HepG2 (cell line): ENCODE measurements around the gene GSPT2. TPM values are rescaled to one million over a fixed set of nuclear protein-coding genes. Genes with fewer than 3 reads are reported as not detected.

Experiments used
- ATAC-seq: fragments of 200-7000 bp; cut with Tn5 transposase; 3 replicates; pipeline ENCODE4 v1.9.1; 2020; ENCODE audit warnings: mild to moderate bottlenecking, moderate library complexity
- BruUV-seq: library from RNA; stranded (reverse); fragments of 400-500 nt; replicated peaks from 2 replicates; lab custom pipeline; 2021; lab: Mats Ljungman, UMichigan
- CTCF ChIA-PET: fragments of 300-600 bp; formaldehyde crosslinking; extraction: SDS; loops from one replicate; lab custom pipeline; 2021; ENCODE audit warnings: low total read pairs, inconsistent platforms, low intra/inter-chr PET ratio; lab: Yijun Ruan, JAX
- POLR2A ChIA-PET: fragments of 350-600 bp; sonication (Branson Sonifier 250); formaldehyde crosslinking; loops from one replicate; lab custom pipeline; 2020; ENCODE audit warnings: antibody characterized with exemption, inconsistent platforms; lab: Yijun Ruan, JAX
- DNase-seq: peaks from one replicate; pipeline ENCODE4 v3.0.0-alpha.2; 2015; ENCODE audit warnings: low spot score
- FAIRE-seq: peaks from 3 replicates; lab custom pipeline; 2011; peaks lifted over from hg19 to GRCh38; lab: Jason Lieb, UNC
- H2AFZ ChIP-seq: one replicate; pipeline ENCODE4 v1.6.1; 2011; ENCODE audit warnings: low read length, inconsistent platforms
- H3K27ac ChIP-seq: fragments of 300-600 bp; 3 replicates; pipeline ENCODE4 v1.8.0; 2011; ENCODE audit warnings: mixed run types, mild to moderate bottlenecking, mixed read lengths, low read length, inconsistent platforms; ENCODE audit not compliant: insufficient read depth; ENCODE audit errors: extremely low read length
- H3K27me3 ChIP-seq, 2 experiments: fragments of 200-600 bp in 1 of 2; 2 replicates in 1 of 2; 3 replicates in 1 of 2; pipeline versions ENCODE4 v1.6.0 to v1.8.0; 2011; ENCODE audit warnings: low read length in 2 of 2, mild to moderate bottlenecking in 2 of 2, moderate library complexity in 2 of 2, inconsistent platforms in 1 of 2; ENCODE audit not compliant: insufficient read depth in 2 of 2, control insufficient read depth in 1 of 2
- H3K36me3 ChIP-seq, 2 experiments: fragments of 200-600 bp in 1 of 2; replicated peaks in 1 of 2; 2 replicates in 1 of 2; 3 replicates in 1 of 2; pipeline versions ENCODE4 v1.5.1 to v1.8.0; 2011; ENCODE audit warnings: low read length in 2 of 2, inconsistent platforms in 1 of 2; ENCODE audit not compliant: insufficient read depth in 2 of 2, control insufficient read depth in 1 of 2
- H3K4me1 ChIP-seq: 2 replicates; pipeline ENCODE4 v1.5.1; 2012; ENCODE audit warnings: low read length, inconsistent platforms; ENCODE audit not compliant: insufficient read depth
- H3K4me2 ChIP-seq: 2 replicates; pipeline ENCODE4 v1.6.0; 2011; ENCODE audit warnings: low read depth, low read length, inconsistent platforms
- H3K4me3 ChIP-seq, 3 experiments: fragments of 200-600 bp in 1 of 3; sonication (generic), shearing (Covaris generic) in 1 of 3; replicated peaks in 1 of 3; 2 replicates each; pipeline ENCODE4 v1.5.1; 2011 to 2016; ENCODE audit warnings: low read length in 3 of 3, inconsistent platforms in 2 of 3, low read depth in 2 of 3, mild to moderate bottlenecking in 2 of 3, control low read depth in 1 of 3, mixed read lengths in 1 of 3; ENCODE audit not compliant: insufficient read depth in 1 of 3
- H3K79me2 ChIP-seq: one replicate; pipeline ENCODE4 v1.6.1; 2011; ENCODE audit warnings: low read length, inconsistent platforms; ENCODE audit not compliant: insufficient read depth
- H3K9ac ChIP-seq: 2 replicates; pipeline ENCODE4 v1.6.0; 2011; ENCODE audit warnings: mild to moderate bottlenecking, low read depth, low read length, inconsistent platforms; ENCODE audit not compliant: insufficient read depth
- H3K9me3 ChIP-seq: 2 replicates; pipeline ENCODE4 v1.5.1; 2012; ENCODE audit warnings: mild to moderate bottlenecking, low read length
- H4K20me1 ChIP-seq: 2 replicates; pipeline ENCODE4 v1.6.0; 2011; ENCODE audit warnings: inconsistent platforms, mild to moderate bottlenecking, low read length, moderate library complexity; ENCODE audit not compliant: insufficient read depth
- EZH2 ChIP-seq: conservative IDR thresholded peaks from 2 replicates; pipeline ENCODE4 v1.6.1; 2012; ENCODE audit warnings: mild to moderate bottlenecking, low read depth, low read length, moderate library complexity
- RBFOX2 ChIP-seq: fragments of 200-400 bp; formaldehyde crosslinking; IDR thresholded peaks from 2 replicates; pipeline ENCODE4 v1.6.1; 2017; ENCODE audit warnings: low read depth, mild to moderate bottlenecking, low read length
- ZBTB38 ChIP-seq: sonication (generic); formaldehyde crosslinking; IDR thresholded peaks from 2 replicates; pipeline ENCODE4 v1.5.1; 2020; ENCODE audit warnings: mild to moderate bottlenecking, missing genetic modification reagents
- ZNF260 ChIP-seq: sonication (generic); formaldehyde crosslinking; IDR thresholded peaks from 2 replicates; pipeline ENCODE4 v1.4.0; 2020; ENCODE audit warnings: missing genetic modification reagents, low read depth, mild to moderate bottlenecking, borderline replicate concordance
- WGBS: methylation state at CpG from one replicate; pipeline ENCODE4 v1.1.6; 2017; ENCODE audit warnings: low lambda C conversion rate; 5-methylcytosine and 5-hydroxymethylcytosine counted together
- in situ Hi-C: cut with HindIII; loops from 2 replicates; pipeline ENCODE4 v1.10.0; 2017; ENCODE audit warnings: low pct_unique_long_range_greater_than_20kb; ENCODE audit not compliant: extremely low pct_ligation_motif_present
- intact Hi-C: fragments of 100-400 bp; cut with micrococcal nuclease; formaldehyde crosslinking; loops from one replicate; pipeline ENCODE4 v1.10.0; 2022; ENCODE audit not compliant: unreplicated experiment
- polyA plus RNA-seq, 8 experiments: library from polyadenylated mRNA; depleted of rRNA in 3 of 8; stranded (reverse) in 7 of 8; unstranded in 1 of 8; fragments of >200 nt; fragmentation: Illumina TruSeq in 4 of 8; extraction: Trizol in 4 of 8; gene quantifications; 2 replicates each; pipeline versions ENCODE4 v1.2.1 to v1.2.3, GENCODE V29; 2011 to 2016; ENCODE audit warnings: low read depth in 4 of 8, missing spikeins in 1 of 8, mixed read lengths in 1 of 8; ENCODE audit not compliant: insufficient read depth in 1 of 8
- total RNA-seq, 5 experiments: library from RNA; depleted of rRNA; stranded (reverse); fragments of >200 nt; fragmentation: Illumina TruSeq; extraction: Trizol; gene quantifications; 2 replicates each; pipeline ENCODE4 v1.2.3, GENCODE V29; 2016; ENCODE audit warnings: low read depth in 1 of 5

GSPT2 gene
- total and polyA plus RNA-seq, 2 of the 13 experiments (the other 11 are each of a cell fraction or from before 2014, with no cell fraction given) = not detected

DNA sequence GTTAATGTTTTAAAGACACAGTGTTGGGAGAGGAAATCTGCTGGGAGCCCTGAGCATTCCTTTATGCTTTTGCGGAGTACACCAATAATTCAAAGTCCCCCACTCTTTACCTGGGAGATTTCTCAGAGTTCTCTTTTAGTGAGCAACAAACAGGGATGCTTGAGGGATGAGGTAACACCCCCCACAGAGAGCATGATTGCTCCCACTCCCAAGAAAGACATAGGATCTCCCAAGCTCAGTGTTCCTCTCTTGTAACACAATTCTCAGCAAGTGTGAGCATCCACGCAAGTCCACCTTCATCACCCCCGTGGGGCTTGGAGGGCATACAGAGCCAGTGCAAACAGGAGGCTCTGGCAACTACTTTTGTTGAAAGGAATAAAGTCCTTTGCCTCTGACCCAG is 36.1 kb downstream of the GSPT2 start (continued):
- TF ChIP-seq ZBTB38 (CRISPR knock-in tag) = no peak
- no peak for TF ChIP-seq RBFOX2

DNA sequence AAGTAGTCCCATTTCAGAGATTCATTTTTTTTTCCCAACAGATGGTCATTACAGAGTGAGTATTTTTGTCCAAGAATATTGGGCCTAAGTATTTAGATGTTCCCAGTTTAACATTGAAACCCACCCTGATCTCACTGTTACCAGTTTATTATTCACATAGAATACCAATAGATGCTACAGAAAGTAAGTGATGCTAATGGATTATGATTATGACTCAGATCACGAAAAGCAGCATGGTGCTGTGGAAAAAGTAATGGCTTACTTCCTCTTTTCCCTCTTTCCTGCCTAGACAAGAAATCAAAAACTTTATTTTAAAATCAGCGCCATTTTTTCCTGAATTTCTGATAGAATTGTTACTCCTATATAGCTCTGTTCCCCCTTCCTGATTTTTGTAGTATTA is 51.9 kb downstream of the GSPT2 start:
- H3K36me3 ChIP-seq = no peaks in the 10 kb centered on the region
- no peak overlapping the region for H3K4me3 ChIP-seq
- no peak overlapping the region for H2AFZ ChIP-seq
- ATAC-seq (no peak), FAIRE-seq (no peak), DNase-seq (no peak)
- WGBS = 4% methylated on average over 2 of the region's 2 CpGs
- intact Hi-C loops = no loop called here
- no peaks in the 10 kb centered on the region for H3K9me3 ChIP-seq
- TF ChIP-seq ZNF260 (CRISPR knock-in tag) (no peak), EZH2 (no peak)
- ChIA-PET CTCF (no interaction called here), POLR2A (no interaction called here)
- H3K4me2 ChIP-seq = no peak overlapping the region
- H3K4me1 ChIP-seq = no peaks in the 10 kb centered on the region
- H3K79me2 ChIP-seq = no peaks in the 10 kb centered on the region
- H3K27me3 ChIP-seq = no peaks in the 10 kb centered on the region
- no peak overlapping the region for H3K27ac ChIP-seq
- BruUV-seq = no TSS peak
- in situ Hi-C loops = no loop called here
- no peaks in the 10 kb centered on the region for H4K20me1 ChIP-seq
- H3K9ac ChIP-seq = no peak overlapping the region

Other genes with a start within 250 kb of the GSPT2 start
- not detected in 2 replicates for gene NUDT11, start 246.8 kb upstream of the GSPT2 start, total RNA-seq (2016; rRNA removed; fragmentation: Illumina TruSeq; extraction: Trizol)
- gene NUDT11, start 246.8 kb upstream of the GSPT2 start, polyA plus RNA-seq (2011; rRNA removed) = not detected in 2 replicates
- not detected in 2 replicates for gene CENPVL3, start 124.5 kb upstream of the GSPT2 start, total RNA-seq (2016; rRNA removed; fragmentation: Illumina TruSeq; extraction: Trizol)
- gene CENPVL3, start 124.5 kb upstream of the GSPT2 start, polyA plus RNA-seq (2011; rRNA removed) = not detected in 2 replicates
- not detected in 2 replicates for gene CENPVL2, start 60.6 kb upstream of the GSPT2 start, total RNA-seq (2016; rRNA removed; fragmentation: Illumina TruSeq; extraction: Trizol)
- not detected in 2 replicates for gene CENPVL2, start 60.6 kb upstream of the GSPT2 start, polyA plus RNA-seq (2011; rRNA removed)
- not detected in 2 replicates for gene CENPVL1, start 32.9 kb upstream of the GSPT2 start, total RNA-seq (2016; rRNA removed; fragmentation: Illumina TruSeq; extraction: Trizol)
- not detected in 2 replicates for gene CENPVL1, start 32.9 kb upstream of the GSPT2 start, polyA plus RNA-seq (2011; rRNA removed)
- 105 and 145 TPM in 2 replicates for gene MAGED1, start 150.2 kb downstream of the GSPT2 start, total RNA-seq (2016; rRNA removed; fragmentation: Illumina TruSeq; extraction: Trizol)
- gene MAGED1, start 150.2 kb downstream of the GSPT2 start, polyA plus RNA-seq (2011; rRNA removed) = 123 and 137 TPM in 2 replicates